H9 (cell line): ENCODE data around the gene SEMA3D. TPM values are rescaled to one million over a fixed set of nuclear protein-coding genes. Genes with fewer than 3 reads are reported as not detected.

Source experiments
- DNase-seq: peaks from one replicate; pipeline ENCODE4 v3.0.0-alpha.2; 2017
- H2AFZ ChIP-seq: one replicate; pipeline ENCODE4 v1.6.1; 2013; ENCODE audit warnings: mild to moderate bottlenecking, low read length, control low read depth, moderate library complexity
- H2AK5ac ChIP-seq: 2 replicates; pipeline ENCODE4 v1.6.1; 2013; ENCODE audit warnings: low read length, control low read depth, mixed read lengths; ENCODE audit not compliant: insufficient read length
- H2BK120ac ChIP-seq: one replicate; pipeline ENCODE4 v1.6.1; 2013; ENCODE audit warnings: low read depth, mild to moderate bottlenecking, low read length, control low read depth, inconsistent platforms; ENCODE audit not compliant: poor library complexity, severe bottlenecking
- H2BK12ac ChIP-seq: 2 replicates; pipeline ENCODE4 v1.6.1; 2013; ENCODE audit warnings: low read length, control low read depth, mixed read lengths, low read depth; ENCODE audit not compliant: insufficient read length
- H2BK15ac ChIP-seq: 2 replicates; pipeline ENCODE4 v1.6.1; 2013; ENCODE audit warnings: low read depth, low read length, control low read depth
- H2BK20ac ChIP-seq: one replicate; pipeline ENCODE4 v1.6.1; 2013; ENCODE audit warnings: low read depth, mild to moderate bottlenecking, low read length, control low read depth, inconsistent platforms; ENCODE audit not compliant: poor library complexity, severe bottlenecking
- H2BK5ac ChIP-seq: 2 replicates; pipeline ENCODE4 v1.6.1; 2013; ENCODE audit warnings: low read length, control low read depth, mixed read lengths; ENCODE audit not compliant: insufficient read length
- H3K14ac ChIP-seq: 2 replicates; pipeline ENCODE4 v1.6.1; 2013; ENCODE audit warnings: low read length, control low read depth; ENCODE audit not compliant: insufficient read depth
- H3K18ac ChIP-seq: 2 replicates; pipeline ENCODE4 v1.6.1; 2013; ENCODE audit warnings: low read depth, mild to moderate bottlenecking, mixed read lengths, low read length, control low read depth; ENCODE audit not compliant: insufficient read length
- H3K23ac ChIP-seq: 2 replicates; pipeline ENCODE4 v1.6.1; 2013; ENCODE audit warnings: low read length, control low read depth, mixed read lengths, low read depth; ENCODE audit not compliant: insufficient read length
- H3K23me2 ChIP-seq: 2 replicates; pipeline ENCODE4 v1.6.1; 2013; ENCODE audit warnings: low read depth, mild to moderate bottlenecking, mixed read lengths, low read length, control low read depth; ENCODE audit not compliant: insufficient read length, poor library complexity, severe bottlenecking
- H3K27ac ChIP-seq: 2 replicates; pipeline ENCODE4 v1.5.1; 2013; ENCODE audit warnings: low read length, control low read depth, mixed read lengths, low read depth; ENCODE audit not compliant: insufficient read length
- H3K27me3 ChIP-seq: 2 replicates; pipeline ENCODE4 v1.6.1; 2013; ENCODE audit warnings: low read length, control low read depth, inconsistent platforms; ENCODE audit not compliant: insufficient read depth
- H3K4ac ChIP-seq: 2 replicates; pipeline ENCODE4 v1.6.1; 2013; ENCODE audit warnings: low read depth, mild to moderate bottlenecking, control low read depth, inconsistent platforms, low read length, moderate library complexity
- H3K4me1 ChIP-seq: 2 replicates; pipeline ENCODE4 v1.6.1; 2013; ENCODE audit warnings: low read length, control low read depth, inconsistent platforms; ENCODE audit not compliant: insufficient read depth
- H3K4me2 ChIP-seq: 2 replicates; pipeline ENCODE4 v1.6.1; 2013; ENCODE audit warnings: low read length, control low read depth, mixed read lengths; ENCODE audit not compliant: insufficient read length, insufficient read depth
- H3K56ac ChIP-seq: 2 replicates; pipeline ENCODE4 v1.6.1; 2013; ENCODE audit warnings: low read depth, mild to moderate bottlenecking, mixed read lengths, low read length, control low read depth; ENCODE audit not compliant: insufficient read length
- H3K79me1 ChIP-seq: 2 replicates; pipeline ENCODE4 v1.6.1; 2013; ENCODE audit warnings: low read depth, mild to moderate bottlenecking, moderate library complexity, low read length, control low read depth, inconsistent platforms; ENCODE audit not compliant: insufficient read depth, poor library complexity, severe bottlenecking
- H3K79me2 ChIP-seq: 2 replicates; pipeline ENCODE4 v1.6.1; 2013; ENCODE audit warnings: low read length, control low read depth, inconsistent platforms; ENCODE audit not compliant: insufficient read depth
- H3K9ac ChIP-seq: 2 replicates; pipeline ENCODE4 v1.6.1; 2013; ENCODE audit warnings: low read length, control low read depth, mixed read lengths; ENCODE audit not compliant: insufficient read length; ENCODE audit errors: extremely low read depth
- H3K9me3 ChIP-seq: one replicate; pipeline ENCODE4 v1.6.1; 2013; ENCODE audit warnings: low read depth, low read length, inconsistent platforms; ENCODE audit not compliant: control insufficient read depth
- H3T11ph ChIP-seq: one replicate; pipeline ENCODE4 v1.6.1; 2013; ENCODE audit warnings: mild to moderate bottlenecking, low read length, control low read depth, inconsistent platforms
- H4K20me1 ChIP-seq: one replicate; pipeline ENCODE4 v1.6.1; 2013; ENCODE audit not compliant: control insufficient read depth, insufficient read length, insufficient read depth
- H4K5ac ChIP-seq: 2 replicates; pipeline ENCODE4 v1.6.1; 2013; ENCODE audit warnings: low read depth, mild to moderate bottlenecking, mixed read lengths, low read length, control low read depth; ENCODE audit not compliant: insufficient read length
- H4K8ac ChIP-seq: replicated peaks from 2 replicates; pipeline ENCODE4 v1.6.1; 2013; ENCODE audit warnings: low read length, control low read depth, mixed read lengths, low read depth; ENCODE audit not compliant: insufficient read length
- H4K91ac ChIP-seq: 2 replicates; pipeline ENCODE4 v1.6.1; 2013; ENCODE audit warnings: low read depth, mild to moderate bottlenecking, moderate library complexity, mixed read lengths, low read length, control low read depth; ENCODE audit not compliant: insufficient read length
- H3K27ac Mint-ChIP-seq, 3 experiments: 2 replicates in 2 of 3; 3 replicates in 1 of 3; pipeline ENCODE4 v1.8.0; 2020 to 2021; ENCODE audit warnings: mixed read lengths in 3 of 3, mild to moderate bottlenecking in 1 of 3, moderate library complexity in 1 of 3
- H3K27me3 Mint-ChIP-seq: 2 replicates; pipeline ENCODE4 v1.8.0; 2021; ENCODE audit warnings: low read depth, mild to moderate bottlenecking, moderate library complexity, mixed read lengths
- H3K36me3 Mint-ChIP-seq, 3 experiments: 2 replicates in 2 of 3; 3 replicates in 1 of 3; pipeline ENCODE4 v1.8.0; 2020 to 2021; ENCODE audit warnings: low read depth in 3 of 3, mixed read lengths in 3 of 3; ENCODE audit not compliant: insufficient read depth in 1 of 3
- H3K4me1 Mint-ChIP-seq, 2 experiments: 2 replicates each; pipeline ENCODE4 v1.8.0; 2020; ENCODE audit warnings: mixed read lengths in 2 of 2
- H3K4me3 Mint-ChIP-seq, 2 experiments: 2 replicates in 1 of 2; 3 replicates in 1 of 2; pipeline ENCODE4 v1.8.0; 2020 to 2021; ENCODE audit warnings: mild to moderate bottlenecking in 2 of 2, mixed read lengths in 2 of 2, moderate library complexity in 1 of 2
- H3K9me3 Mint-ChIP-seq, 2 experiments: 2 replicates in 1 of 2; 3 replicates in 1 of 2; pipeline ENCODE4 v1.8.0; 2020; ENCODE audit warnings: mild to moderate bottlenecking in 2 of 2, mixed read lengths in 2 of 2, moderate library complexity in 1 of 2
- WGBS: extraction: QIAGEN DNeasy Blood & Tissue Kit; methylation state at CpG from one replicate; pipeline ENCODE4 v1.1.7; 2013; ENCODE audit warnings: missing lambda C conversion rate, low lambda C conversion rate, mixed read lengths; ENCODE audit not compliant: insufficient read length; ENCODE audit errors: extremely low coverage; 5-methylcytosine and 5-hydroxymethylcytosine counted together
- total RNA-seq: library from RNA; stranded (reverse); gene quantifications from 2 replicates; pipeline ENCODE4 v1.2.1, GENCODE V29; 2021
- TF ChIP-seq, protein P1 (sequence below): fragments of 200-600 bp; sonication (generic); conservative IDR thresholded peaks from 3 replicates; pipeline ENCODE4 v1.8.0; 2021; ENCODE audit warnings: antibody characterized with exemption, mild to moderate bottlenecking

Gene SEMA3D
- total RNA-seq, 1 experiment from 2014 or later, result 5.4 TPM

GRCh38 chr7:85133006-85133405 is 53.9 kb downstream of the SEMA3D start:
- Histone ChIP-seq H3K14ac (no peak overlapping the region), H3K9ac (no peak overlapping the region), H4K5ac (no peak overlapping the region), H2BK5ac (no peak overlapping the region), H3K27ac (no peak overlapping the region), H3K23ac (no peak overlapping the region), H2BK12ac (no peak overlapping the region), H2AFZ (no peak overlapping the region), H3K79me2 (no peaks in the 10 kb centered on the region), H3K56ac (no peak overlapping the region), H4K8ac (no peak overlapping the region), H3K4ac (no peak overlapping the region), H4K91ac (no peak overlapping the region), H3K18ac (no peak overlapping the region), H3K4me2 (no peak overlapping the region), H2BK15ac (no peak overlapping the region), H2AK5ac (no peak overlapping the region), H3K23me2 (no peaks in the 10 kb centered on the region), H2BK20ac (no peak overlapping the region), H4K20me1 (no peaks in the 10 kb centered on the region), H2BK120ac (no peak overlapping the region), H3K27me3 (no peaks in the 10 kb centered on the region), H3K4me1 (no peaks in the 10 kb centered on the region), H3K9me3 (no peaks in the 10 kb centered on the region), H3T11ph (no peak overlapping the region), H3K79me1 (no peaks in the 10 kb centered on the region)
- no CpG with 5 or more reads among the region's 2 CpGs for WGBS
- Mint-ChIP-seq H3K36me3 (no peaks in the 10 kb centered on the region), H3K27me3 (no peaks in the 10 kb centered on the region), H3K27ac (no peak overlapping the region), H3K4me3 (no peak overlapping the region), H3K4me1 (peaks cover 2 to 3% of the 10 kb centered on the region in 2 experiments; a peak in 3 of 4 replicates), H3K9me3 (no peaks in the 10 kb centered on the region)
- TF ChIP-seq, protein P1, sequence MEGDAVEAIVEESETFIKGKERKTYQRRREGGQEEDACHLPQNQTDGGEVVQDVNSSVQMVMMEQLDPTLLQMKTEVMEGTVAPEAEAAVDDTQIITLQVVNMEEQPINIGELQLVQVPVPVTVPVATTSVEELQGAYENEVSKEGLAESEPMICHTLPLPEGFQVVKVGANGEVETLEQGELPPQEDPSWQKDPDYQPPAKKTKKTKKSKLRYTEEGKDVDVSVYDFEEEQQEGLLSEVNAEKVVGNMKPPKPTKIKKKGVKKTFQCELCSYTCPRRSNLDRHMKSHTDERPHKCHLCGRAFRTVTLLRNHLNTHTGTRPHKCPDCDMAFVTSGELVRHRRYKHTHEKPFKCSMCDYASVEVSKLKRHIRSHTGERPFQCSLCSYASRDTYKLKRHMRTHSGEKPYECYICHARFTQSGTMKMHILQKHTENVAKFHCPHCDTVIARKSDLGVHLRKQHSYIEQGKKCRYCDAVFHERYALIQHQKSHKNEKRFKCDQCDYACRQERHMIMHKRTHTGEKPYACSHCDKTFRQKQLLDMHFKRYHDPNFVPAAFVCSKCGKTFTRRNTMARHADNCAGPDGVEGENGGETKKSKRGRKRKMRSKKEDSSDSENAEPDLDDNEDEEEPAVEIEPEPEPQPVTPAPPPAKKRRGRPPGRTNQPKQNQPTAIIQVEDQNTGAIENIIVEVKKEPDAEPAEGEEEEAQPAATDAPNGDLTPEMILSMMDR, result no peak
- DNase-seq, result no peak
